CD14-positive monocyte (primary cell): ENCODE results near the gene SRP9. TPM values are rescaled to one million over a fixed set of nuclear protein-coding genes. Genes with fewer than 3 reads are reported as not detected.
A peak's percentile ranks its signal among the peaks of the same experiment; 100 is the strongest.

Experiments used
- DNase-seq, 3 donors: peaks; one replicate each; pipeline ENCODE4 v3.0.0-alpha.2; 2011 to 2022
- H2AFZ ChIP-seq: 2 replicates; pipeline ENCODE4 v1.6.0; 2012; ENCODE audit warnings: mild to moderate bottlenecking, low read depth, low read length, inconsistent platforms; ENCODE audit not compliant: insufficient read depth, poor library complexity, severe bottlenecking
- H3K27ac ChIP-seq, 2 donors: 1 replicate in 1 of 2; 2 replicates in 1 of 2; pipeline ENCODE4 v1.5.1; 2012 to 2013; ENCODE audit warnings: low read length in 2 of 2, control low read depth in 1 of 2, inconsistent platforms in 1 of 2, low read depth in 1 of 2, mild to moderate bottlenecking in 1 of 2
- H3K27me3 ChIP-seq, 2 donors: one replicate each; pipeline versions ENCODE4 v1.6.0 to v1.6.1; 2011 to 2013; ENCODE audit warnings: low read length in 2 of 2; ENCODE audit not compliant: control insufficient read depth in 2 of 2, insufficient read depth in 2 of 2
- H3K36me3 ChIP-seq, 2 donors: replicated peaks in 1 of 2; 1 replicate in 1 of 2; 2 replicates in 1 of 2; pipeline versions ENCODE4 v1.5.1 to v1.6.1; 2012 to 2013; ENCODE audit warnings: low read length in 2 of 2, control low read depth in 1 of 2, inconsistent platforms in 1 of 2, mild to moderate bottlenecking in 1 of 2; ENCODE audit not compliant: insufficient read depth in 2 of 2, control insufficient read depth in 1 of 2
- H3K4me1 ChIP-seq, 2 donors: 1 replicate in 1 of 2; 2 replicates in 1 of 2; pipeline versions ENCODE4 v1.5.1 to v1.6.1; 2012 to 2013; ENCODE audit warnings: low read length in 2 of 2, control low read depth in 1 of 2, inconsistent platforms in 1 of 2, mild to moderate bottlenecking in 1 of 2, moderate library complexity in 1 of 2; ENCODE audit not compliant: insufficient read depth in 2 of 2, control insufficient read depth in 1 of 2
- H3K4me2 ChIP-seq: replicated peaks from 2 replicates; pipeline ENCODE3; 2012; ENCODE audit warnings: low read length, moderate library complexity, mild to moderate bottlenecking; ENCODE audit not compliant: poor library complexity, severe bottlenecking; ENCODE audit errors: extremely low read depth
- H3K4me3 ChIP-seq, 3 experiments: fragments of 200-600 bp in 1 of 3; sonication (generic) in 1 of 3; replicated peaks in 1 of 3; 1 replicate in 2 of 3; 2 replicates in 1 of 3; pipeline ENCODE4 v1.5.1; 2011 to 2013; ENCODE audit warnings: low read length in 3 of 3, mild to moderate bottlenecking in 3 of 3, control low read depth in 2 of 3, low read depth in 2 of 3, inconsistent platforms in 1 of 3, moderate library complexity in 1 of 3
- H3K79me2 ChIP-seq: 2 replicates; pipeline ENCODE4 v1.6.0; 2012; ENCODE audit warnings: mild to moderate bottlenecking, control low read depth, inconsistent platforms, low read length, moderate library complexity; ENCODE audit not compliant: insufficient read depth
- H3K9ac ChIP-seq: 2 replicates; pipeline ENCODE4 v1.6.0; 2017; ENCODE audit warnings: low read length, mild to moderate bottlenecking; ENCODE audit not compliant: insufficient read depth, poor library complexity, severe bottlenecking
- H3K9me3 ChIP-seq, 2 donors: replicated peaks in 1 of 2; 1 replicate in 1 of 2; 2 replicates in 1 of 2; pipeline versions ENCODE4 v1.5.1 to v1.6.1; 2012 to 2013; ENCODE audit warnings: low read length in 2 of 2, control low read depth in 1 of 2; ENCODE audit not compliant: control insufficient read depth in 1 of 2, insufficient read depth in 1 of 2
- H4K20me1 ChIP-seq: 2 replicates; pipeline ENCODE4 v1.6.0; 2012; ENCODE audit warnings: mild to moderate bottlenecking, low read length, control low read depth, moderate library complexity; ENCODE audit not compliant: insufficient read depth
- H3K27ac Mint-ChIP-seq, 7 donors: one replicate each; pipeline ENCODE4 v1.8.0; 2020; ENCODE audit warnings: mild to moderate bottlenecking in 7 of 7, mixed read lengths in 7 of 7, moderate library complexity in 6 of 7, inconsistent platforms in 2 of 7
- H3K27me3 Mint-ChIP-seq, 3 donors: one replicate each; pipeline ENCODE4 v1.8.0; 2021 to 2022; ENCODE audit warnings: low read depth in 3 of 3, mild to moderate bottlenecking in 3 of 3, mixed read lengths in 3 of 3, moderate library complexity in 3 of 3, inconsistent platforms in 1 of 3
- H3K36me3 Mint-ChIP-seq, 2 donors: one replicate each; pipeline ENCODE4 v1.8.0; 2020; ENCODE audit warnings: mixed read lengths in 2 of 2, inconsistent platforms in 1 of 2, mild to moderate bottlenecking in 1 of 2
- H3K4me1 Mint-ChIP-seq: one replicate; pipeline ENCODE4 v1.8.0; 2020; ENCODE audit warnings: mild to moderate bottlenecking, mixed read lengths
- H3K4me3 Mint-ChIP-seq, 2 donors: one replicate each; pipeline ENCODE4 v1.8.0; 2020; ENCODE audit warnings: mild to moderate bottlenecking in 2 of 2, mixed read lengths in 2 of 2, moderate library complexity in 1 of 2
- H3K9me3 Mint-ChIP-seq, 7 donors: one replicate each; pipeline ENCODE4 v1.8.0; 2020 to 2022; ENCODE audit warnings: mixed read lengths in 7 of 7, mild to moderate bottlenecking in 6 of 7, moderate library complexity in 6 of 7, inconsistent platforms in 2 of 7
- CTCF ChIP-seq: fragments of 200-600 bp; IDR thresholded peaks from one replicate; pipeline ENCODE4 v1.8.0; 2022; ENCODE audit warnings: antibody characterized with exemption, mild to moderate bottlenecking
- WGBS: methylation state at CpG from one replicate; pipeline ENCODE4 v1.1.5; 2013; ENCODE audit warnings: missing lambda C conversion rate; ENCODE audit not compliant: insufficient coverage; 5-methylcytosine and 5-hydroxymethylcytosine counted together
- intact Hi-C, 2 donors: fragments of 100-400 bp; cut with micrococcal nuclease; formaldehyde crosslinking; loops; one replicate each; pipeline versions ENCODE4 v1.15.0 to v1.15.1; 2023
- polyA minus RNA-seq: library from RNA; depleted of rRNA, polyadenylated mRNA; stranded (reverse); fragments of >200 nt; gene quantifications from 2 replicates; pipeline ENCODE4 v1.2.3, GENCODE V29; 2012
- polyA plus RNA-seq, 3 donors: library from polyadenylated mRNA; depleted of rRNA in 1 of 3; unstranded in 2 of 3; stranded (reverse) in 1 of 3; fragments of 300-500 nt in 2 of 3; fragments of >200 nt in 1 of 3; fragmentation: Illumina TruSeq in 2 of 3; gene quantifications; 1 replicate in 2 of 3; 2 replicates in 1 of 3; pipeline ENCODE4 v1.2.3, GENCODE V29; 2012 to 2021
- total RNA-seq, 12 experiments: library from RNA in 1 of 12; stranded (reverse) in 1 of 12; fragments of 120-200 nt in 1 of 12; gene quantifications; one replicate each; pipeline ENCODE4 v1.2.4 and lab custom pipeline; 2013 to 2026; ENCODE audit warnings: mixed read lengths in 6 of 12, inconsistent platforms in 1 of 12

SRP9 gene
- 186 TPM for total RNA-seq (2013)
- 100 to 1,000 TPM in 2 of 3 donors, 10 to 100 TPM in 1; 89.5 to 329 (median 281) TPM for polyA plus RNA-seq
- 41.3 and 68.5 TPM in 2 replicates for polyA minus RNA-seq
- 30.0 to 110 (median 69.5) reads per million in 11 experiments for total RNA-seq (lab: John Stamatoyannopoulos, UW)

GRCh38 chr1:225777583-225778336, at the start of gene SRP9:
Gene SRP9 (plus strand): TSS chr1:225777826. CDS start chr1:225777941, 115 bp downstream.
- H3K36me3 Mint-ChIP-seq: peaks cover 6 to 7% of the 10 kb centered on the region in 2 donors
- peaks cover 55% of the 10 kb centered on the region for H3K79me2 ChIP-seq
- no peaks in the 10 kb centered on the region for H3K27me3 ChIP-seq
- TF ChIP-seq CTCF: peak; percentile 90
- peak within 1 kb of the TSS; percentile 95 for H3K9ac ChIP-seq
- H3K4me2 ChIP-seq: peak within 1 kb of the TSS; percentile 82
- H3K27ac Mint-ChIP-seq: no peak within 1 kb of the TSS
- no peaks in the 10 kb centered on the region for H3K9me3 ChIP-seq
- H2AFZ ChIP-seq: peak within 1 kb of the TSS; percentile 88
- peaks cover 0 to 3% of the 10 kb centered on the region in 2 donors for H3K36me3 ChIP-seq
- no peak within 1 kb of the TSS for H3K4me3 Mint-ChIP-seq
- H3K4me1 Mint-ChIP-seq: peaks cover 25% of the 10 kb centered on the region
- peak within 1 kb of the TSS; percentile 63 to 90 (median 75) for H3K4me3 ChIP-seq
- peaks cover 0 to 3% (median 0%) of the 10 kb centered on the region in 7 donors for H3K9me3 Mint-ChIP-seq
- intact Hi-C loops: loop anchor here (5.0 to 10.0 kb wide), 2 partner anchors 197 to 200 kb away; no protein-coding TSS in a partner anchor
- peaks cover 0 to 2% (median 1%) of the 10 kb centered on the region in 3 donors for H3K27me3 Mint-ChIP-seq
- H3K4me1 ChIP-seq: peaks cover 47 to 48% of the 10 kb centered on the region in 2 donors
- peak; percentile 97 to 98 (median 98) for DNase-seq
- H4K20me1 ChIP-seq: peaks cover 35% of the 10 kb centered on the region
- peak within 1 kb of the TSS; percentile 95 to 98 for H3K27ac ChIP-seq
- WGBS: 0% methylated on average over 25 of the region's 46 CpGs

GRCh38 chr1:225731491-225731890, 46.1 kb upstream of the SRP9 start:
- Histone ChIP-seq H3K79me2 (no peaks in the 10 kb centered on the region), H3K4me3 (no peak overlapping the region), H3K4me1 (no peaks in the 10 kb centered on the region), H3K36me3 (no peaks in the 10 kb centered on the region), H3K9ac (no peak overlapping the region), H3K4me2 (no peak overlapping the region), H2AFZ (no peak overlapping the region), H3K27ac (no peak overlapping the region), H4K20me1 (no peaks in the 10 kb centered on the region), H3K9me3 (no peaks in the 10 kb centered on the region), H3K27me3 (no peaks in the 10 kb centered on the region)
- Mint-ChIP-seq H3K9me3 (peaks cover 0 to 1% (median 0%) of the 10 kb centered on the region in 7 donors), H3K4me3 (no peak overlapping the region), H3K4me1 (peaks cover 8% of the 10 kb centered on the region), H3K27me3 (peaks cover 1 to 10% (median 2%) of the 10 kb centered on the region in 3 donors), H3K27ac (no peak overlapping the region), H3K36me3 (no peaks in the 10 kb centered on the region)
- TF ChIP-seq CTCF: no peak
- intact Hi-C loops: no loop called here
- no peak for DNase-seq
